ENCODE results near the gene LEMD3.

GRCh38 chr12:65194949-65195348 lies 25.6 kb downstream of the LEMD3 start:
- TF ChIP-seq CTCF (IDR thresholded peaks at IDR 0.05) (no peak), POLR2A (IDR thresholded peaks at IDR 0.05) (no peak)
